ENCODE data around the gene KCNF1. TPM values are rescaled to one million over a fixed set of nuclear protein-coding genes. Genes with fewer than 3 reads are reported as not detected.

Gene KCNF1
- total RNA-seq, 2 donors from 2014 or later, result not detected

GRCh38 chr2:10912076-10912731 is 470 bp downstream of the KCNF1 start:
- no peak for ATAC-seq
- H3K9me3 ChIP-seq (ENCODE audit: control insufficient read depth, low read length, poor library complexity, severe bottlenecking), result no peaks in the 10 kb centered on the region
- H3K27me3 Mint-ChIP-seq, result peaks cover 65% of the 10 kb centered on the region
- peaks cover 5% of the 10 kb centered on the region for H3K36me3 Mint-ChIP-seq (ENCODE audit: low read depth)
- H3K4me1 Mint-ChIP-seq, result peaks cover 7% of the 10 kb centered on the region
- H3K4me3 Mint-ChIP-seq, result peak overlapping the region; percentile 49
- no peak for DNase-seq
- no peak overlapping the region for H3K27ac Mint-ChIP-seq

- Mint-ChIP-seq H3K4me3 (peak overlapping the region; percentile 71), H3K27me3 (peaks cover 65% of the 10 kb centered on the region), H3K27ac (no peak overlapping the region), H3K4me1 (peaks cover 7% of the 10 kb centered on the region), H3K36me3 (ENCODE audit: low read depth) (peaks cover 5% of the 10 kb centered on the region)
- no peaks in the 10 kb centered on the region for H3K9me3 ChIP-seq (ENCODE audit: control insufficient read depth, low read length, poor library complexity, severe bottlenecking)
- ATAC-seq, result no peak
- DNase-seq, result no peak
These were observed 1.2 kb downstream of the KCNF1 start for GRCh38 chr2:10912796-10913455.

GRCh38 chr2:10913501-10914271 is 2.0 kb downstream of the KCNF1 start:
- Mint-ChIP-seq H3K4me3 (no peak overlapping the region), H3K27me3 (peaks cover 67% of the 10 kb centered on the region)

GRCh38 chr2:10914272-10914693 is 2.5 kb downstream of the KCNF1 start:
- peaks cover 68% of the 10 kb centered on the region for H3K27me3 Mint-ChIP-seq
- H3K4me1 Mint-ChIP-seq, result peaks cover 7% of the 10 kb centered on the region
- H3K27ac Mint-ChIP-seq, result no peak overlapping the region
- peaks cover 5% of the 10 kb centered on the region for H3K36me3 Mint-ChIP-seq (ENCODE audit: low read depth)
- H3K9me3 ChIP-seq (ENCODE audit: control insufficient read depth, low read length, poor library complexity, severe bottlenecking), result no peaks in the 10 kb centered on the region
- H3K4me3 Mint-ChIP-seq, result no peak overlapping the region
- ATAC-seq, result no peak
- no peak for DNase-seq

More at GRCh38 chr2:10913501-10914271, 2.0 kb downstream of the KCNF1 start:
- DNase-seq (no peak), ATAC-seq (no peak)
- Mint-ChIP-seq H3K27ac (no peak overlapping the region), H3K4me1 (peaks cover 7% of the 10 kb centered on the region), H3K36me3 (ENCODE audit: low read depth) (peaks cover 5% of the 10 kb centered on the region)
- H3K9me3 ChIP-seq (ENCODE audit: control insufficient read depth, low read length, poor library complexity, severe bottlenecking), result no peaks in the 10 kb centered on the region

- Mint-ChIP-seq H3K27me3 (peaks cover 62% of the 10 kb centered on the region), H3K4me1 (peaks cover 9% of the 10 kb centered on the region), H3K36me3 (ENCODE audit: low read depth) (peaks cover 5% of the 10 kb centered on the region), H3K27ac (no peak overlapping the region), H3K4me3 (no peak overlapping the region)
- no peaks in the 10 kb centered on the region for H3K9me3 ChIP-seq (ENCODE audit: control insufficient read depth, low read length, poor library complexity, severe bottlenecking)
- ATAC-seq (no peak), DNase-seq (no peak)
These were observed 3.5 kb downstream of the KCNF1 start for GRCh38 chr2:10915236-10915635.

- H3K36me3 Mint-ChIP-seq (ENCODE audit: low read depth), result peaks cover 3% of the 10 kb centered on the region
- ATAC-seq (no peak), DNase-seq (no peak)
- H3K4me3 Mint-ChIP-seq, result no peak overlapping the region
- H3K4me1 Mint-ChIP-seq, result peaks cover 8% of the 10 kb centered on the region
- H3K9me3 ChIP-seq (ENCODE audit: control insufficient read depth, low read length, poor library complexity, severe bottlenecking), result no peaks in the 10 kb centered on the region
- H3K27ac Mint-ChIP-seq, result no peak overlapping the region
- H3K27me3 Mint-ChIP-seq, result peaks cover 60% of the 10 kb centered on the region
These were observed 4.1 kb downstream of the KCNF1 start for GRCh38 chr2:10915731-10916276.

- H3K27ac Mint-ChIP-seq, result no peak overlapping the region
- no peak for ATAC-seq
- no peaks in the 10 kb centered on the region for H3K36me3 Mint-ChIP-seq (ENCODE audit: low read depth)
- no peak overlapping the region for H3K4me3 Mint-ChIP-seq
- H3K27me3 Mint-ChIP-seq, result peaks cover 62% of the 10 kb centered on the region
- H3K4me1 Mint-ChIP-seq, result peaks cover 6% of the 10 kb centered on the region
- no peak for DNase-seq
- no peaks in the 10 kb centered on the region for H3K9me3 ChIP-seq (ENCODE audit: control insufficient read depth, low read length, poor library complexity, severe bottlenecking)
These were observed 5.2 kb downstream of the KCNF1 start for GRCh38 chr2:10916953-10917352.

- H3K4me3 Mint-ChIP-seq, result no peak overlapping the region
- DNase-seq (no peak), ATAC-seq (no peak)
- H3K4me1 Mint-ChIP-seq, result peaks cover 2% of the 10 kb centered on the region
- peaks cover 60% of the 10 kb centered on the region for H3K27me3 Mint-ChIP-seq
- no peak overlapping the region for H3K27ac Mint-ChIP-seq
- no peaks in the 10 kb centered on the region for H3K9me3 ChIP-seq (ENCODE audit: control insufficient read depth, low read length, poor library complexity, severe bottlenecking)
- no peaks in the 10 kb centered on the region for H3K36me3 Mint-ChIP-seq (ENCODE audit: low read depth)
These were observed 6.2 kb downstream of the KCNF1 start for GRCh38 chr2:10917927-10918326.

- Mint-ChIP-seq H3K27ac (no peak overlapping the region), H3K27me3 (peaks cover 60% of the 10 kb centered on the region), H3K4me3 (no peak overlapping the region), H3K36me3 (ENCODE audit: low read depth) (no peaks in the 10 kb centered on the region), H3K4me1 (peaks cover 2% of the 10 kb centered on the region)
- no peak for DNase-seq
- H3K9me3 ChIP-seq (ENCODE audit: control insufficient read depth, low read length, poor library complexity, severe bottlenecking), result no peaks in the 10 kb centered on the region
- no peak for ATAC-seq
These were observed 7.1 kb downstream of the KCNF1 start for GRCh38 chr2:10918661-10919409.

GRCh38 chr2:10919410-10919770 is 7.7 kb downstream of the KCNF1 start:
- Mint-ChIP-seq H3K36me3 (ENCODE audit: low read depth) (no peaks in the 10 kb centered on the region), H3K4me3 (no peak overlapping the region), H3K27ac (no peak overlapping the region), H3K4me1 (peaks cover 2% of the 10 kb centered on the region), H3K27me3 (peaks cover 62% of the 10 kb centered on the region)
- no peaks in the 10 kb centered on the region for H3K9me3 ChIP-seq (ENCODE audit: control insufficient read depth, low read length, poor library complexity, severe bottlenecking)
- DNase-seq (no peak), ATAC-seq (no peak)

- Mint-ChIP-seq H3K4me3 (no peak overlapping the region), H3K4me1 (peaks cover 2% of the 10 kb centered on the region), H3K36me3 (ENCODE audit: low read depth) (no peaks in the 10 kb centered on the region), H3K27ac (no peak overlapping the region), H3K27me3 (peaks cover 59% of the 10 kb centered on the region)
- ATAC-seq, result no peak
- H3K9me3 ChIP-seq (ENCODE audit: control insufficient read depth, low read length, poor library complexity, severe bottlenecking), result no peaks in the 10 kb centered on the region
- DNase-seq, result no peak
These were observed 8.3 kb downstream of the KCNF1 start for GRCh38 chr2:10919771-10920621.

GRCh38 chr2:10920764-10921388 is 9.1 kb downstream of the KCNF1 start:
- no peaks in the 10 kb centered on the region for H3K9me3 ChIP-seq (ENCODE audit: control insufficient read depth, low read length, poor library complexity, severe bottlenecking)
- peaks cover 2% of the 10 kb centered on the region for H3K4me1 Mint-ChIP-seq
- H3K4me3 Mint-ChIP-seq, result no peak overlapping the region
- peaks cover 51% of the 10 kb centered on the region for H3K27me3 Mint-ChIP-seq
- H3K27ac Mint-ChIP-seq, result no peak overlapping the region
- no peaks in the 10 kb centered on the region for H3K36me3 Mint-ChIP-seq (ENCODE audit: low read depth)
- ATAC-seq (no peak), DNase-seq (no peak)

Measured in T-helper 17 cell (primary cell).